Keratinocyte (primary cell): ENCODE measurements around the gene FGB. TPM values are rescaled to one million over a fixed set of nuclear protein-coding genes. Genes with fewer than 3 reads are reported as not detected.

ENCODE experiments used
- DNase-seq: peaks from one replicate; pipeline ENCODE4 v3.0.0-alpha.2; 2011; ENCODE audit warnings: low read depth, missing footprints, low spot score
- FAIRE-seq: peaks from 2 replicates; lab custom pipeline; 2011; peaks lifted over from hg19 to GRCh38; lab: Jason Lieb, UNC
- H2AFZ ChIP-seq: 2 replicates; pipeline ENCODE4 v1.6.0; 2012; ENCODE audit warnings: low read length, control low read depth, inconsistent platforms; ENCODE audit not compliant: control insufficient read depth
- H3K27ac ChIP-seq: 2 replicates; pipeline ENCODE4 v1.5.1; 2011; ENCODE audit warnings: low read length; ENCODE audit not compliant: control insufficient read depth, insufficient read depth
- H3K27me3 ChIP-seq: 3 replicates; pipeline ENCODE4 v1.6.0; 2011; ENCODE audit warnings: low read length; ENCODE audit not compliant: control insufficient read depth, insufficient read depth; ENCODE audit errors: extremely low read depth
- H3K36me3 ChIP-seq, 2 experiments: 2 replicates in 1 of 2; 3 replicates in 1 of 2; pipeline ENCODE4 v1.5.1; 2011; ENCODE audit warnings: low read length in 2 of 2, mild to moderate bottlenecking in 1 of 2; ENCODE audit not compliant: control insufficient read depth in 2 of 2, insufficient read depth in 2 of 2; ENCODE audit errors: extremely low read depth in 1 of 2
- H3K4me1 ChIP-seq: 3 replicates; pipeline ENCODE4 v1.5.1; 2011; ENCODE audit warnings: low read length; ENCODE audit not compliant: control insufficient read depth, insufficient read depth; ENCODE audit errors: extremely low read depth
- H3K4me2 ChIP-seq: 3 replicates; pipeline ENCODE4 v1.6.0; 2011; ENCODE audit warnings: low read depth, low read length; ENCODE audit not compliant: control insufficient read depth, insufficient read depth; ENCODE audit errors: extremely low read depth
- H3K4me3 ChIP-seq, 3 experiments: fragments of 200-600 bp in 1 of 3; sonication (generic) in 1 of 3; 2 replicates in 2 of 3; 3 replicates in 1 of 3; pipeline ENCODE4 v1.5.1; 2011 to 2016; ENCODE audit warnings: low read length in 3 of 3, mild to moderate bottlenecking in 3 of 3, control low read depth in 2 of 3, inconsistent platforms in 1 of 3, low read depth in 1 of 3, mixed read lengths in 1 of 3, mixed run types in 1 of 3, moderate library complexity in 1 of 3; ENCODE audit not compliant: control insufficient read depth in 2 of 3, insufficient read depth in 2 of 3; ENCODE audit errors: extremely low read depth in 1 of 3
- H3K79me2 ChIP-seq: 2 replicates; pipeline ENCODE4 v1.6.0; 2012; ENCODE audit warnings: low read length; ENCODE audit not compliant: control insufficient read depth, insufficient read depth
- H3K9ac ChIP-seq: 3 replicates; pipeline ENCODE4 v1.6.0; 2011; ENCODE audit warnings: low read length; ENCODE audit not compliant: control insufficient read depth, insufficient read depth; ENCODE audit errors: extremely low read depth
- H3K9me1 ChIP-seq: 3 replicates; pipeline ENCODE4 v1.6.0; 2011; ENCODE audit warnings: low read length; ENCODE audit not compliant: control insufficient read depth, insufficient read depth; ENCODE audit errors: extremely low read depth
- H3K9me3 ChIP-seq: 2 replicates; pipeline ENCODE4 v1.5.1; 2012; ENCODE audit warnings: low read depth, low read length; ENCODE audit not compliant: control insufficient read depth
- H4K20me1 ChIP-seq: 3 replicates; pipeline ENCODE4 v1.6.0; 2011; ENCODE audit warnings: low read length; ENCODE audit not compliant: control insufficient read depth, insufficient read depth; ENCODE audit errors: extremely low read depth
- EZH2 ChIP-seq: IDR thresholded peaks from one replicate; pipeline ENCODE4 v1.6.1; 2012; ENCODE audit warnings: inconsistent platforms, mild to moderate bottlenecking, low read length, moderate library complexity
- dilution Hi-C: fragments of 300-500 bp; cut with MboI; formaldehyde crosslinking; loops from one replicate; pipeline ENCODE4 v1.7.0; 2020; ENCODE audit warnings: low sequenced_read_pairs; ENCODE audit not compliant: extremely low pct_ligation_motif_present
- polyA plus RNA-seq, 5 experiments: library from polyadenylated mRNA; depleted of rRNA in 3 of 5; stranded (reverse) in 3 of 5; stranded (forward) in 1 of 5; unstranded in 1 of 5; fragments of >200 nt; gene quantifications; 1 replicate in 1 of 5; 2 replicates in 3 of 5; 3 replicates in 1 of 5; pipeline versions ENCODE4 v1.2.1 to v1.2.3, GENCODE V29; 2011 to 2012; ENCODE audit warnings: missing spikeins in 2 of 5, low read depth in 1 of 5, low replicate concordance in 1 of 5
- TF ChIP-seq, protein P1 (sequence below), 3 experiments: IDR thresholded peaks in 1 of 3; conservative IDR thresholded peaks in 1 of 3; optimal IDR thresholded peaks in 1 of 3; 2 replicates in 2 of 3; 3 replicates in 1 of 3; pipeline versions ENCODE3 to v1.5.1; 2011; ENCODE audit warnings: low read length in 3 of 3, mild to moderate bottlenecking in 3 of 3, moderate library complexity in 2 of 3, control low read depth in 1 of 3, inconsistent platforms in 1 of 3; ENCODE audit not compliant: insufficient read depth in 2 of 3; ENCODE audit errors: extremely low read depth in 1 of 3

Gene FGB
- polyA plus RNA-seq, 1 donor (not counting 4 experiments of a cell fraction or from before 2014, with no cell fraction given) = not detected

- dilution Hi-C loops = no loop called here
- Histone ChIP-seq H3K4me1 (peaks cover 11% of the 10 kb centered on the region), H4K20me1 (no peaks in the 10 kb centered on the region), H3K9ac (no peak overlapping the region), H2AFZ (peak overlapping the region; percentile 43), H3K9me1 (no peaks in the 10 kb centered on the region), H3K9me3 (no peaks in the 10 kb centered on the region), H3K27me3 (no peaks in the 10 kb centered on the region), H3K36me3 (no peaks in the 10 kb centered on the region), H3K4me2 (peak overlapping the region; percentile 52), H3K79me2 (no peaks in the 10 kb centered on the region), H3K27ac (peak overlapping the region; percentile 32), H3K4me3 (no peak overlapping the region)
- TF ChIP-seq, protein P1, sequence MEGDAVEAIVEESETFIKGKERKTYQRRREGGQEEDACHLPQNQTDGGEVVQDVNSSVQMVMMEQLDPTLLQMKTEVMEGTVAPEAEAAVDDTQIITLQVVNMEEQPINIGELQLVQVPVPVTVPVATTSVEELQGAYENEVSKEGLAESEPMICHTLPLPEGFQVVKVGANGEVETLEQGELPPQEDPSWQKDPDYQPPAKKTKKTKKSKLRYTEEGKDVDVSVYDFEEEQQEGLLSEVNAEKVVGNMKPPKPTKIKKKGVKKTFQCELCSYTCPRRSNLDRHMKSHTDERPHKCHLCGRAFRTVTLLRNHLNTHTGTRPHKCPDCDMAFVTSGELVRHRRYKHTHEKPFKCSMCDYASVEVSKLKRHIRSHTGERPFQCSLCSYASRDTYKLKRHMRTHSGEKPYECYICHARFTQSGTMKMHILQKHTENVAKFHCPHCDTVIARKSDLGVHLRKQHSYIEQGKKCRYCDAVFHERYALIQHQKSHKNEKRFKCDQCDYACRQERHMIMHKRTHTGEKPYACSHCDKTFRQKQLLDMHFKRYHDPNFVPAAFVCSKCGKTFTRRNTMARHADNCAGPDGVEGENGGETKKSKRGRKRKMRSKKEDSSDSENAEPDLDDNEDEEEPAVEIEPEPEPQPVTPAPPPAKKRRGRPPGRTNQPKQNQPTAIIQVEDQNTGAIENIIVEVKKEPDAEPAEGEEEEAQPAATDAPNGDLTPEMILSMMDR (optimal IDR thresholded peaks at IDR 0.05 in 1 of 3, IDR thresholded peaks at IDR 0.05 in 1 of 3, conservative IDR thresholded peaks at IDR 0.05 in 1 of 3; ENCODE audit: extremely low read depth in 1 of 3, insufficient read depth in 2 of 3, low read length in 3 of 3) = no peak
- no peak for TF ChIP-seq EZH2
- DNase-seq (no peak), FAIRE-seq (peak; percentile 98)
Observed at GRCh38 chr4:154529728-154530519, 32.9 kb upstream of the FGB start.

DNA sequence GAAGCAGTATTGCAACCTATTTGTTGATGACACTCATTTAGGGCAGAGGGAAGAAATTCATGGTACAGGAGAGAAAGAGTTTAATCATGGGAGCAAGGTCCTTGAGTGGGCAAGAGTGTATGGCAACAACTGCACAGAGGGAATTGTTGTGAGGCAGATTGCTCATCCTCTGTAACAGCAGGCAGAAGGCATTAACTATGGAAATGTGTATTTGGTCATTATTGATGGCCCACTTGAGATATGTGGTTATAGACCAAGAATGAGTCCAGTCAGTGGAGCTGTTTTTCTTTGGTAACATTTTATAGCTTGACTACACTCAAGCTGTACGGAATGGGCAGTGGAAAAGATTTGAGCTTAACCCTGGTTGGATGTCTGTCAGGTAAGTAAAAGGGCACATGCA is 28.5 kb upstream of the FGB start:
- no peaks in the 10 kb centered on the region for H3K27me3 ChIP-seq
- no peak overlapping the region for H2AFZ ChIP-seq
- H3K79me2 ChIP-seq = no peaks in the 10 kb centered on the region
- H3K9ac ChIP-seq = no peak overlapping the region
- H3K9me1 ChIP-seq = no peaks in the 10 kb centered on the region
- H3K9me3 ChIP-seq = no peaks in the 10 kb centered on the region
- peak; percentile 74 for FAIRE-seq
- no peaks in the 10 kb centered on the region for H4K20me1 ChIP-seq
- dilution Hi-C loops = no loop called here
- no peak overlapping the region for H3K4me2 ChIP-seq
- TF ChIP-seq, protein P1 (optimal IDR thresholded peaks at IDR 0.05 in 1 of 3, IDR thresholded peaks at IDR 0.05 in 1 of 3, conservative IDR thresholded peaks at IDR 0.05 in 1 of 3; ENCODE audit: extremely low read depth in 1 of 3, insufficient read depth in 2 of 3, low read length in 3 of 3) = no peak
- TF ChIP-seq EZH2 = no peak
- peaks cover 10% of the 10 kb centered on the region for H3K4me1 ChIP-seq
- no peak overlapping the region for H3K27ac ChIP-seq
- no peak overlapping the region for H3K4me3 ChIP-seq
- DNase-seq = no peak
- H3K36me3 ChIP-seq = peaks cover 3 to 14% of the 10 kb centered on the region in 2 experiments
